PFSK-1 (cell line): Measurements from ENCODE around the gene DUSP28.

ENCODE experiments used
- FOXP2 ChIP-seq: optimal IDR thresholded peaks from 2 replicates; pipeline ENCODE3; 2011; ENCODE audit warnings: borderline replicate concordance, control low read depth, inconsistent platforms; ENCODE audit not compliant: insufficient read depth; ENCODE audit errors: extremely low read length, extremely low read depth
- POLR2AphosphoS5 ChIP-seq: IDR thresholded peaks from 2 replicates; pipeline ENCODE4 v1.6.1; 2012; ENCODE audit warnings: low read depth, mild to moderate bottlenecking, control low read depth, low read length, moderate library complexity
- SIN3A ChIP-seq: IDR thresholded peaks from 2 replicates; pipeline ENCODE4 v1.6.1; 2012; ENCODE audit warnings: mild to moderate bottlenecking, low read length, moderate library complexity, borderline replicate concordance; ENCODE audit not compliant: insufficient read depth
- TAF1 ChIP-seq: IDR thresholded peaks from 2 replicates; pipeline ENCODE4 v1.6.1; 2012; ENCODE audit warnings: low read length, control low read depth, borderline replicate concordance; ENCODE audit not compliant: insufficient read depth
- TF ChIP-seq, protein P1 (sequence below), 2 experiments: IDR thresholded peaks; 2 replicates each; pipeline versions ENCODE4 v1.6.1 to v1.8.0; 2011 to 2012; ENCODE audit warnings: low read depth in 2 of 2, low read length in 2 of 2, control low read depth in 1 of 2, inconsistent platforms in 1 of 2, mild to moderate bottlenecking in 1 of 2, moderate library complexity in 1 of 2; ENCODE audit not compliant: insufficient read depth in 1 of 2

The DUSP28 gene

DNA sequence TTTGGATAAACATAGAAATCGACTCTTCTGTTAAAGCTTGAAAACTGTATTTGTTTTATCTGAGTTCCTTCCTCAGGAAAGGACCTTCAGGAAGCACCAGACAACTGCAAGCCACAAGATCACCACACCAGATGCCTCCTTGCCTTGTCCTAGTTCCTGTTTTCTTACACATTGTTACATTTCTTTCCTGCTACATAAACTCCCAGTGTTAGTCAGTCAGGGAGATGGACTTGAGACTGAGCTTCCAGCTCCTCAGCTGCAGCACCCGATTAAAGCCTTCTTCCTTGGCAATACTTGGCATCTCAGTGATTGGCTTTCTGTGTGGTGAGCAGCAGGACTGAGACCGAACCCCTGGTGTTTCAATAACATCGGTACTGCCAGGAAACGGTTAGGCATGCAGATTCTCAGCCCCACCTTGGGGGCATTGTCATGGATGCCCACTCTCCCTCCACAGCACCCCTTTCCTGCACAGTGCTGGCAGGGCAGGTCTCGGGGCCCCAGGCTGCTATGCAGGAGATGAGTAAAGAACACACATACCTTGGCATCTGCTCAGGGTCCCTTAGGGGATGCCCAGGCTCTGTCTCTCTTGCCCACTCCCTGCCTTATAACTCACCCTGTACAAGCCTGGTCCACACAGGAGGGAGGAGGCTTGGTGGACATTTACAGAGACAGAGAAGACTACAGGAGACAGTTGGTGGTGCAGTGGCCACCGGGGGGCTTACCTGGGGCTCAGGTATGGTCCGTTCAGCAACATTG, 35.0 kb upstream of the DUSP28 start:
- TF ChIP-seq FOXP2 (no peak), POLR2AphosphoS5 (no peak), TAF1 (no peak), SIN3A (no peak)
- TF ChIP-seq, protein P1, sequence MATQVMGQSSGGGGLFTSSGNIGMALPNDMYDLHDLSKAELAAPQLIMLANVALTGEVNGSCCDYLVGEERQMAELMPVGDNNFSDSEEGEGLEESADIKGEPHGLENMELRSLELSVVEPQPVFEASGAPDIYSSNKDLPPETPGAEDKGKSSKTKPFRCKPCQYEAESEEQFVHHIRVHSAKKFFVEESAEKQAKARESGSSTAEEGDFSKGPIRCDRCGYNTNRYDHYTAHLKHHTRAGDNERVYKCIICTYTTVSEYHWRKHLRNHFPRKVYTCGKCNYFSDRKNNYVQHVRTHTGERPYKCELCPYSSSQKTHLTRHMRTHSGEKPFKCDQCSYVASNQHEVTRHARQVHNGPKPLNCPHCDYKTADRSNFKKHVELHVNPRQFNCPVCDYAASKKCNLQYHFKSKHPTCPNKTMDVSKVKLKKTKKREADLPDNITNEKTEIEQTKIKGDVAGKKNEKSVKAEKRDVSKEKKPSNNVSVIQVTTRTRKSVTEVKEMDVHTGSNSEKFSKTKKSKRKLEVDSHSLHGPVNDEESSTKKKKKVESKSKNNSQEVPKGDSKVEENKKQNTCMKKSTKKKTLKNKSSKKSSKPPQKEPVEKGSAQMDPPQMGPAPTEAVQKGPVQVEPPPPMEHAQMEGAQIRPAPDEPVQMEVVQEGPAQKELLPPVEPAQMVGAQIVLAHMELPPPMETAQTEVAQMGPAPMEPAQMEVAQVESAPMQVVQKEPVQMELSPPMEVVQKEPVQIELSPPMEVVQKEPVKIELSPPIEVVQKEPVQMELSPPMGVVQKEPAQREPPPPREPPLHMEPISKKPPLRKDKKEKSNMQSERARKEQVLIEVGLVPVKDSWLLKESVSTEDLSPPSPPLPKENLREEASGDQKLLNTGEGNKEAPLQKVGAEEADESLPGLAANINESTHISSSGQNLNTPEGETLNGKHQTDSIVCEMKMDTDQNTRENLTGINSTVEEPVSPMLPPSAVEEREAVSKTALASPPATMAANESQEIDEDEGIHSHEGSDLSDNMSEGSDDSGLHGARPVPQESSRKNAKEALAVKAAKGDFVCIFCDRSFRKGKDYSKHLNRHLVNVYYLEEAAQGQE (IDR thresholded peaks at IDR 0.05; ENCODE audit: insufficient read depth in 1 of 2, low read depth in 2 of 2, low read length in 2 of 2) = no peak

DNA sequence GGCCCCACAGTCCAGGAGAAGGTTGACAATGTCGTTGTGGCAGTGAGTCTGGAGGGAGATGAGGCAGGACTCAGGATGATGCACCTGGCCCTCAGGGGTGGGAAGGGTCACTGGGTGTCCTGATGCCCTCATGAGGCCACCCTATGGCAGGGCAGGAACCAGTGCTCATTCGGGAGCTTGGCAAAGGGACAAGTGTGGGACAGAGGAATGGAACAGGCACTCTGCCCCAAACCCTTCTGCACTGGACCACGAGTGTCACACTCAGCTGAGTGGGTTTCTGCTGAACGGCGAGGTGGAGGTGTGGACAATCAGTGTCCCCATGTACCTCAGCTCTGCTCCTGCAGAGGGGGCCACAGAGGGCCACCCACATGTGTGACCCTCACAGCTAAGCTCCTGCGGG, 34.4 kb upstream of the DUSP28 start:
- TF ChIP-seq, protein P1 (IDR thresholded peaks at IDR 0.05; ENCODE audit: insufficient read depth in 1 of 2, low read depth in 2 of 2, low read length in 2 of 2) = no peak
- TF ChIP-seq POLR2AphosphoS5 (no peak), SIN3A (no peak), FOXP2 (no peak), TAF1 (no peak)

DNA sequence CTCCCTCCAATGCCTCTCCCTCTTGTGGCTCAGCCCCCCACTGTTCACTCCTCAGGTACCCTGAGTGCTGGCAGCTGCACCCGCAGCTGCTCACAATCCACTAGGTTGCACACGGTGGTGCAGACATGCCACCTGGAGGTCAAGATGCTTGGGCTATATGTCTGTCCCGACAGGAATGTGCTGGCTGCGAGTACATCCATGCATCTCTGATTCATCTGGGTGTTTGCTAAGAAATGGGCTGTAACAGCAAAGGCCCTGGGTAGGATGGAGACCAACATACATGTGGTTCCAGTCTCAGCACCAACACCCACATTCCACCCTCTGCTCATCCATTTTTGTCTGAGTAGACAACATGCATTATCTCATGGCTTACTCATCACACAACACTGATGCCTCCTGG, 33.6 kb upstream of the DUSP28 start:
- no peak for TF ChIP-seq TAF1
- TF ChIP-seq FOXP2 = no peak
- TF ChIP-seq, protein P1 (IDR thresholded peaks at IDR 0.05; ENCODE audit: insufficient read depth in 1 of 2, low read depth in 2 of 2, low read length in 2 of 2) = no peak
- no peak for TF ChIP-seq SIN3A
- no peak for TF ChIP-seq POLR2AphosphoS5

DNA sequence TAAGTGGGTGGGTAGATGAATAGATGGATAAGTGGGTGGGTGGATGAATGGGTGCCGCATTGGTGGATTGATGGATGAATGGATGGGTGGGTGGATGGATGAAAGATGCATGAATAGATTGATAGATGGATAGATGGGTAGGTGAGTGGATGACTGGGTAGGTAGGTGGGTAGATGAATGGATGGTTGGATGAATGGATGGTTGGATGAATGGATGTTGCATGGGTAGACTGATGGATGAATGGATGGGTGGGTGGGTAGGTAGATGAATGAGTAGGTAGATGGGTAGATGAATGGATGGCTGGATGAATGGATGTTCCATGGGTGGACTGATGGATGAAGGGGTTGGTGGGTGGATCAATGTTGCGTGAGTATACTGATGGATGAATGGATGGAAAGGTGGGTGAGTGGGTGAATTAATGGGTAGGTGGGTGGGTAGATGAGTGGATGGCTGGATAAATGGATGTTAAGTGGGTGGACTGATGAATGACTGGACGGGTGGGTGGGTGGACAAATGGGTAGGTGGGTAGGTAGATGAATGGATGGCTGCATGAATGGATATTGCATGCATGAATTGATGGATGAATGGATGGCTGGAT, 32.9 kb upstream of the DUSP28 start:
- TF ChIP-seq, protein P1 (IDR thresholded peaks at IDR 0.05; ENCODE audit: insufficient read depth in 1 of 2, low read depth in 2 of 2, low read length in 2 of 2) = no peak

DNA sequence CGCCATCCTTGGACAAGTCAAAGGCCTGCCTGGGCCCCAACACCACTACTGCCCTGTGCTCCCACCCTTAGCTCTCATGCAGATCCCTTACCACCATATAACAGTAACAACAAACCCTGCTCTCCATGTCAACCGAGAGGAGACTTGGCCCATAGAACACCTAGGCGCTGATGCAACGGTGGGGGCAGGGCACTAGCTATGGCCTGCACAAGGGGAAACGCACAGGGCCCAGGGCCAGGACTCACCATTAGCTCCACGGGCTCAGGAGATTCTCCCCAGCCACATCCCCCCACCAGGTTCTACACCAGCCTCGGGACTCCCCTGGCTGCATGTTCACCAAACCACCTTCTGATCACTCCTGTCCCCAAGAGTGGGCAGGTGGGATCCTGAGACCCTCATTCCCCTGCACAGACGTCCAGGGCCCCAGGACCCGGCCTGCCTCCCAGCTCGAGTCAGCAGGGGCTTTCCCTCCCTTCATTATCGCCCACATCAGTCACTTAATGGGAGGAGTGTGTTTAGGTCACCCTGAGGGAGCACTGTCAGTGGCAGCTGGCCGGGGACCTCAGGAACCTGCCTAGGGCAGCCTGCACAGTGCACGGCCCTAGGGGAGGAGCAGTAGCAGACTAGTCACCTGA, 31.6 kb upstream of the DUSP28 start:
- TF ChIP-seq, protein P1 (IDR thresholded peaks at IDR 0.05; ENCODE audit: insufficient read depth in 1 of 2, low read depth in 2 of 2, low read length in 2 of 2) = no peak
- no peak for TF ChIP-seq TAF1
- TF ChIP-seq POLR2AphosphoS5 = no peak
- TF ChIP-seq SIN3A = no peak
- no peak for TF ChIP-seq FOXP2
